GM21786 (cell line): ENCODE results near the gene CPNE7.
"Not testable (repeated sequence)": the region's sequence is repeated elsewhere in the genome, so short reads cannot be mapped to it uniquely, and the experiment has no call there.

Experiments used
- ATAC-seq: cut with Tn5 transposase; IDR thresholded peaks from one replicate; pipeline ENCODE4 v1.9.1; 2021; ENCODE audit not compliant: unreplicated experiment

CPNE7 gene

DNA sequence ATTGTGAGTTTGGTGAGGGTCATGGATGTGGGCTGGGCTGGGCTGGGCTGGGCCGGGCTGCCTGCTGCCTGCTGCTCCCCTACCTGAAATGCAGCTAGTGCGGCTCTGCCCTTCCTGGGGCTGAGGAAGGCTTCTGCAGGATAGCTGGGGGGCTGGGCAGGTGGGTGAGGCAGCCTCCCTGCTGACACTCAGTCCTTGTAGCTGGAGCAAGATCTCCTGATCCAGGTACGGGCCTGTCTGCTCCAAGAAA is 10.4 kb upstream of the CPNE7 start:
- ATAC-seq: no peak

DNA sequence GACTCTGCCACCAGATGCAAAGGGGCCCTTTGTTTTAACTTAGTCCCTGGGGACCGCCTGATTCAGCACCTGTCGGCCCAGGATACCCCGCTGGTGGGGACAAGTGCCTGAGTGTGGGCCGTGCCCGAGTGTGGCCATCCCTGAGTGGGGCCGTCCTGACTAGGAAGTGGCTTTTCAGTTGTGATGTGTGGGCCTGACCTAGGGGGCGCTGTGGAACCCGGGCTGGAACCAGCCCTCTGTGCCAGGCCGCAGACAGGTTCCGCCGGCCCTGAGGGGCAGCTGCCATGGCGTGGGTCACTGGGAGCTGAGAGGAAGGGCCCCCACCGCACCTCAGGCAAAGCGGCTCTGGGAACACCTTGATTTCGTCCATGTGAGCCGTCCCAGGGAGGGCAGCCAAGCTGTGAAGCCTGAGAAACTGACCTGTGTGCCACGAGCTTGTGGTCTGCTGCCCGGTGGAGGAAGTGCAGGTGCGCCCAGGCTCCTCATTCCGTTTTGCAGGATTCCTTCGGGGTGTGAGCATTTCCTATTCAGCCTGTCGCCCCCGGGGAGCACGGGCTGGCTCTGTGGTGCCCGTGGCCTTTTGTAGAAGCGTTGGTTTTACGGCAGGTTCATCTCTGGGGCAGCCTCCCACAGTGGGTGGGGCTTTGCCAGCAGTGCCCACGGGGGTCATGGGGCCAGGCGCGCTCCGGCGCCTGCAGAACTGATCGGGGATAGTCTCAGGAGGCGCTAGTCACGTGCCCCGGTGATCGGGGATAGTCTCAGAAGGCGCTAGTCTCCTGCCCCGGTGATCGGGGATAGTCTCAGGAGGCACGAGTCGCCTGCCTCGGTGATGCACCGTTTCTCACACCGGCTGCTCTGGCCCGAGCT is 9.8 kb upstream of the CPNE7 start:
- ATAC-seq: no peak

DNA sequence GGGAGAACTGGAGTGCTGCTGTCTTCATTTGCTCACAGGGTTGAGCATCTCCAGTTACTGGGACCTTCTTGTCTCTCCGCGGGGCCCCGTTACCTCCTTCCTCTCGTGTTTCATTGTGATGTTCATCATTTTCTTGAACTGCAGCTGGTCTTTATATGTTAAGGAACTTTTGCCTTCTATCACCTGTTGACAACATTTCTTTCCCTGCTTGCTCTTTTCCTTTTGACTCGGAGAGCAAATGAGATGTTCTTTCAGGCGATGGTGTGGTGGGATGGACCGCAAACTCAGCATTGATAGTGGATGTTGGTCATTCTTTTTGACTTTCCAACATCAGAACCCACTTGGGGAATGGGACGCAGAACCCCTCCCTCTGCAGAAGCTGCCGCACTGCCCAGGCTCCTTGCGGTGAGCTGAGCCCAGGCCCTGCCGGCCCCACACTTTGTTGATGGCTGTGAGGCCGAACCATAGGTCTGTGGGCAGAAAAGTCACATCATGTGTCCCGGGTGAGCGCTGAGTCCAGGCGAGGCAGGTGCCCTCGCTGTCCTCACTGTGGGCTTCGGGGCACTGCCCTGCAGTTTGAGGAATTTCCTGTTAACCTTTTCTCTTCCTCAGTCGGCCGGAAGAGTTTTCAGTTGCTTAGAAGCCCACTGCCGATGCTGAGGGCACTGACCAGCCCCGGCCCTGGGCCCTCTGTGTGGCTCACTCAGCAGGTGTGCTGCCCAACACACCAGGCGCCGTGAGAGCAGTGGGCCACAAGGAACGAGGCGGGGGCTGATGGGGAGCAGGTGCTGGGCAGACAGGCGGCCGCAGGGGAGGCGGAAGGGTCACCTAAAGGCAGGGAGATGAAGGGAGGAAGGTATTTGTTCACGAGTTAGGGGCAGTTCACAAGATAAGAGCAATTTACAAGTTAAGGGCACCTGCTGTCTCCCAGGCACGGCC is 7.6 kb upstream of the CPNE7 start:
- no peak for ATAC-seq

DNA sequence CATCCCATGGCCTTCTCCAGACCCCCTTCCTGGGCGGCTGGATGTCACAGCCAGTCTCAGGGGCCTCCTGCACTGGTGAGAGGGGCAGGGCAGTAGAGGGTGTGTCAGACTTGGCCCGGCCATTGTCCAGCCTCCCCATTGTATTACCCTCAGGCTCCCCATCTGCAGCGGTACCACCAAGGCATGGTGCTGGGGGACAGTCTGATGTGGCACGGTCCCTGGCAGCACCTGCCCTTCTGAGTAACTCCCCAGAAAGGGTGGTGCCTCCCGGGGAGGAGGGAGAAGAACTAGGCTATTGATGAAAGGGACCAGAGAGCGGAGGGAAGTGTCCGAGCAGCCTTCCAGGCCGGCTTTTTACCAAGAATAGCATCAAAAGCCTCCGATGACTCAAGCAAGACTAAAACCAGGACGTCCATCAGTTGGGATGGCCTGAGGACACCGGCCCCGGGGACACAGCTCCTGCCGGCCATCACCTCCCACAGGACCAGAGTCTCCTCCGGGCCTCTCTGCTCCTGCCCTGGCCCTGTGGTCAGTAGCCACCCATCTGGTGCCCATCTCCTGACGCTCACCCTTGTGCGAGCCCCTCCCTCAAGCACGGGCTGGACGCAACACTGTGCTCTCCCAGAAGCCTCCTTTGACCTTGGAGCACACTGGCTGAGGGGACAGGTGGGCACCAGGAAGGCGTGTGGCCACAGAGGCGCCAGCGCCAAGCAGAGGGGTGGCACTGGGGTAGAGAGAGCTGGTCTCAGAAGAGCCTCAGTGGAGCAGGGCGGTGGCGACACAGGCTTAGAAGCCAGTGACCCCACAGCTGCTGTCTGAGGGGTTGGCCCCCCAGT is 5.8 kb upstream of the CPNE7 start:
- no peak for ATAC-seq

DNA sequence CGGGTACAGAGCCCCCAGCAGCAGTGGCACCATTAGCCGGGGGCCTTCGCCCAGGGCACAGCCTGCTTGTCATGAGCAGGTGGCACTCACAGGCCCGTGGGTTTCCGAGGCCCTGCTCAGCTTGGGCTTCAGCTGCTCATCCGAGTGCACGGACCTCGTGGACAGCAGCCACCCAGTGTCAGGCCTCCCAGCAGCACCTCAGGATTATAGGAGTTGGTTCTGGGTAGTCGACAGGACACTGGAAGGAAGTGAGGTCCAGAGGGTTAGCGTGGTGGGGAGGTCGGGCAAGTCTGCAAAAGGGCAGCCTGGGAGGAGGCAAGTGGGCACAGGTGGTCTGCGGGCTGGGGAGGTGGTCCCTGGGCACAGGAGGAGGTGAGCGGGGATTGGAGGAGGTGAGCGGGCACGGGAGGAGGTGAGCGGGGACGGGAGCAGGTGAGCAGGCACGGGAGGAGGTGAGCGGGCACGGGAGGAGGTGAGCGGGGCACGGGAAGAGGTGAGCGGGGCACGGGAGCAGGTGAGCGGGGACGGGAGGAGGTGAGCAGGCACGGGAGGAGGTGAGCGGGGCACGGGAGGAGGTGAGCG is 5.1 kb upstream of the CPNE7 start:
- ATAC-seq: no peak

DNA sequence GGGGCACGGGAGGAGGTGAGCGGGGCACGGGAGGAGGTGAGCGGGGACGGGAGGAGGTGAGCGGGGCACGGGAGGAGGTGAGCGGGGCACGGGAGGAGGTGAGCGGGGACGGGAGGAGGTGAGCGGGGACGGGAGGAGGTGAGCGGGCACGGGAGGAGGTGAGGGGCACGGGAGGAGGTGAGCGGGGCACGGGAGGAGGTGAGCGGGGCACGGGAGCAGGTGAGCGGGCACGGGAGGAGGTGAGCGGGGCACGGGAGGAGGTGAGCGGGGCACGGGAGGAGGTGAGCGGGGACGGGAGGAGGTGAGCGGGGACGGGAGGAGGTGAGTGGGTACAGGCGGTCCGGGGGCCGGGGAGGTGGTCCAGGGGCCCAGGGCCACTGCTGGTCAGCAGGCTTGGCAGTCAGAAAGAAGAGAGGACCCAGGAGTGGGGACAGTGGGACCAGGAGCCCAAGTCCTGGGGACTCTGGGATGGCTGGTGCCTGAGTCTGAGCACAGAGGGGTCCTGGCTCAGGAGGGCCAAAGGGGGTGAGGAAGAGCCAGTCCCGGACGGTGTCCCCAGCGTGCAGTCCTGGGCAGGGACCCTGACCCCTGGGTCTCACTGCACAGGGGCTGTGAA is 4.5 kb upstream of the CPNE7 start:
- not testable (repeated sequence) for ATAC-seq

DNA sequence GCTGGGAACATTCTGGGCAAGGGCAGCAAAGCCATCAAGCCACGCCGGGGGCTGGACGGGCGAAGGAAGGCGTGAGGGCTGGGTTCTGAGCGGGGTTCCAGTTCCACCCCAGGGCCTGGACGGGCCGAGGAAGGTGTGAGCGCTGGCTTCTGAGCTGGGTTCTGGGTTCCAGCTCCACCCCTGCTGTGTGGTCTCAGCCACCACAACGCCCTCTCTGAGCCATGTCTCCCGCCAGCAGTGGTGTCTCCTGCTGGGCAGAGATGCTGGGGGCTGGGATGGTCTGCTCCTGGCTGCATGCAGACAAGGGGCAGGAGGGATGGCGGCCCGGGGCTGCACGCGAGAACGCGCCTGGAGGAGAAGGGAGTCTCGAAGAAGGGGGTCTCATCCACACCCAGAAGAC is 3.9 kb upstream of the CPNE7 start:
- no peak for ATAC-seq

DNA sequence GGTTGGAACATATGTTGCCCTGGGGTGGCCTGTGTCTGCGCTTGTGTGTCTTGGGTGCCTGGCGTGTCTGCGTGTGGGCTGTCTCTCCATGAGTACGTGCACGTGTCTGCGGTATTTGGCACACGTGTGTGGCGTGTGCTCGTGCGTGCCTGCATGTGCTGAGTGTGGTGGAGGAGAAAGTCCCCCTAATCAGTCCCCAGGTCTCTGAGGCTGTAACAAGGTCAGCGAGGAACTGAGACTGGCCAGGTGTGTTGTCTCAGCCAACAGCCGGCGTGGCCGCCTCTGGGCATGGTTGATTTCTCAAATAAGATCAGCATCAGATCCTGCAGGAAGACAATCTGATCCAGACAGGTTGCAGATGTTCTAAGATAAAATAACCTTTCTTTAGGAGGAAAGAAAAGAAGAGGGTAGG is 3.5 kb upstream of the CPNE7 start:
- ATAC-seq: no peak

DNA sequence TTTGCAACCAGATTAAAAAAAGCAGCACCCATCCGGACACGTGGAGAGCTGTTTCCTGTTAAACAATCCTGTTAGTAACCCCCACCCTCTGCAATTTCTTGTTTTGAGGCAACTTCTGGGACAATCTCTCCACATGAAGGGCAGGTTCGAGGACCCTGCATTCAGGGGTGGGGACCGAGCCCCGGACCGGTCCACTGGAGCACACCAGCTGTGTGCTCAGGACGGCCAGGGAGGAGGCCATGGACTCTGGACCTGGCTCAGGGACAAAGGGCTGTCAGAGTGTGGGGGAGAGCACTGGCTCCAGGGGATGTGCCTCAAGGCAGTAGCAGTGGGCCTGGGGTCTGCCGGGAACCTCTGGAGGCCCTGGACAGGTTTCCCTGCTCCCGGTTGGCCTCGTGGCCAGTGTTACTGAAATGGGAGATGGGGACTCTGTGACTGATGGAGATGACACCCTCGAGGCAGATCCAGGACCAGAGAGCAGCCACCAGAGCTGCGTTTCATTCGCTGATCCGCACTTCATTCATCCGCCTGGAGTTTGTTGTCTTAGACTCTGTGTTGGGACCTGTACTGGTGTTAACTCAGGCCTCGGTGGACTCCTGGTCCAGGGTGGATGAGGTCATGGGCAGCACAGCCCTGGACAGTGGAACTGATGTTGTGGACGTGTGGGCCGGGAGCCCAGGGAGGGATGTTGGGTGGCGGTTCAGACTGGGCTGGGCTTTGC is 2.9 kb upstream of the CPNE7 start:
- no peak for ATAC-seq

DNA sequence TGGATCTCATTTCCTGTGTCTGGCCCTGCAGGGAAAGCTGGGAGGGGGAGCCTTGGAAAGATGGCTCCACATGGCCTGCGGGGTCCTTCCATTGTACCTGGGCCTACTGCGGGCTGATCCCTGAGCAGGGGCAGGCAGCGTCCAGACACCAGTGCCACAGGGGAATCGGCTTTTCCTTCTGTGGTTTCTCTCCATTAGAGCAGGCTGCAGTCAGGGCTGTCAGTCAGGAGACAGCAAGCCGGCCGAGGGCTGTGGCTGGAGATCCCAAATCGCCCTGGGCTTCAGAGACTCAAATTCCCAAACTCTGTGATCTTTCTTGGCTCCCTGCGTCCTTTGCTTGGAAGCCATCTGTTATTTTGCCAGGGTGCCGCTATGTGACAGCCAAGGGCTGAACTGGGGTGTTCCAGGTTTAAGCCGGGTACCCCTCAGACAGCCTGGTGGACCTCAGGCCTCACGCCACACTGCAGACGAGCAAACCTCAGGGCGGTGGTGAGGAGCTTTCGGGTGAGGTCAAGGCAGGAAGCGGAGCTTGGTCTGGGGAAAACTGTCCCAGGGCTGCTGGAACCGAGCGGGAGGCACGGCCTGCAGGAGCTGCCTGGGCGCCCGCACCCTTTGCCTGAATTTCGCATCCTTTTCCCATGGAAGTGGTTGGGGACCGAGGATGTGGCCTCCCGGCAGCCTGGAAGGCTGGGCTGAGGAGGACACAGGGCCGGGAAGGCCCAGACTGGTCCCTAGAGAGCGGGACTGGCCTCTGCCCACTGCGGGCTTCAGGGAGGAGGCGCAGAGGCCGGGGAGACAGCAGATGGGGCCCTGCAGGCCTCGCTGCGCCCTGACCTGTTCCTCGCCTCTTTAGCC is 1.5 kb upstream of the CPNE7 start:
- ATAC-seq: no peak

DNA sequence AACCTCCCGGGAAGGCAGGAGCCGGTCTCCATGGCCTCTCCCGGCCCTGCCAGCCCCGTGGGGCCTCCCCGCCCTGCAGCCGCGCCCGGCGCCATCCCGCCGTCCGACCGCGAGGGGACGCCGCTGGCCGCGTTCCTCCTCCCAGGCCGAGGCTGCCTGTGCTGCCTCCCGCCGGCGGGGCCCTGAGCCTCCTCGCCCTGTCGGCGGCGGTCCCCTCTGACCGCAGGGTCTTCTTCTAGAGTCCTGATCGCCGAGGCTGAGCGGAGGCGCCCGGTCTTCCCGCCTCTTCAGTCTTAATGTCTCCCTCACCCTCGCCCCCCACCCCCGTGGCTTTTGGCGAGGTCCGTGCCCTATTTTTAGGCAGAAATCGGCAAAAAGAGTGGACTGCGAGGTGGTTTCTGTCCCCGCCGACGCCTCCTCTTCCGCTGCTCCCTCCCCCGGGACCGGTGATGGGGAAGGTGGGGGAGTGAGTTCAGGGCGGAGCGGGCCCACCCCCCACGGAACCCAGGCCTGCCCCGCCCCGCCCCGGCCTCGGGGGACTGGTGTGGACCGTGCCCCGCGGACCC is 794 bp upstream of the CPNE7 start:
- ATAC-seq: no peak

DNA sequence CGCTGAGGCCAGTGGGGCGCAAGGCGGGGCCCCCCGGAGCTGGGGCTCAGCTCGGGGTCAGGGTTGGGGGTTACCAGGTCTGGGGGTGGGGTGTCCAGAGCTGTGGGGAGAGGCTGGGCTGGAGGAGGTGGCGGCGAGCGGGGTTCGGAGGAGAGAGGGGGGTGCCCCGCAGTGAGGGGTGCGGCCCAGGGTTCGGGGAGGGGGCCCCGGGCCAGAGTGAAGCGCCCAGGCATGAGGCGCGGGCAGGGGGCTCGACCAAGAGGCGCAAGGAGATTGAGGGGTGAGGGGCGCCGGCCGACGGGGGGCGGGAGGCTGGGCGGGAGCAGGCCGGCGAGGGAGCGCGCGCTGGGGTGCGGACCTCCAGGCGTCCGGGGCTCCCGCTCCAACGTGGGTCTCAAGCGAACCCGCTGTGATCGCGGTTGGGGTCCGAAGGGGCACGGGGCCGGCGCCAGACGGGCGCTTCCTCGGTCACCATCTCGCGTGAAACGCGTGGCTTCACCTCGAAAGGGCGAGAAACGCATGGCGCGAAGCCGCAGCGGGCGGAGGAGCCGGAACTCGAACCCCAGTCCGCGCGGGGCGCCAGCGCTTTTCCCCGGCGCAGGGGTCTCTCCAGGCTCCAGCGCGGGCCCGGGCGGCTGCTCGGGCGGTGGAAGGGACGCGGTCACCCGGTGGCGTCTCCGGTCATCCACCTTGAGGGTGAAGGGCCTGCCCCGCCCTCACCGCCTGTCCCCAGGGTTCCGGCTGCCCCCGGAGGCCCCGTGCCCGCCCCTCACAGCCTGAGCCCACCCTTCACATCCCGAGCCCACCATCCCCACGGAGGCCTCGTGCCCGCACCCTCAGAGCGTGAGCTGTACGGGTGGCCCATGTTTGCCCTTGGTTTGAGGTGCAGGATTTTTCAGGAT is 846 bp downstream of the CPNE7 start:
- ATAC-seq: no peak

DNA sequence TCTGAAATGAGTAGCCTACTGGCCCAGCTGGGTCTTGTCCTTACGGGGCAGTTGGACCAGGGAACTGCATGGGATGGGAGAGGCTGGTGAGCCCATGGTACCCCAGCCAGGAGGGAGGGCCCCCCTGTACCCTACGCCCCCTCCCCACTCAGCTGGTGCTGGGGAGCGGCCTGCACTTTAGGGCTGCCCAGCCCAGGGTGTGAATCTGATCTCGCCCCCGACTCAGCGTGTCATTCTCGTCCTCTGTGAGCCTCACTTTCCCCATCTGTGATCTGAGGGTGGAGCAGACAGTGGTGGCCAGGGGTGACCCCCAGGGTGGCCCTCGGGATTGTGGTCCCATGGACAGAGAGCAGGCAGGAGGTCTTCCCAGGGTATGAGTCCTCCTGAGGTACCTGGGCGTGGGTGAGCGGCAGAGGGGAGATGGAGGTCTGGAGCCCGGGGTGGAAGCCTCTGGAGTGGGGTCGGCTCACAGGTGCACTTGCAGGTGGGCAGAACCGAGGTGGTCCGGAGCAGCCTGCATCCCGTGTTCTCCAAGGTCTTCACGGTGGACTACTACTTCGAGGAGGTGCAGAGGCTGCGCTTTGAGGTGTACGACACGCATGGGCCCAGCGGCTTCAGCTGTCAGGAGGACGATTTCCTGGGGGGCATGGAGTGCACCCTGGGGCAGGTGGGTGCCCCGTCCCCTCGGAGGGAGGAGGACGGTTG is 1.6 kb downstream of the CPNE7 start:
- no peak for ATAC-seq

DNA sequence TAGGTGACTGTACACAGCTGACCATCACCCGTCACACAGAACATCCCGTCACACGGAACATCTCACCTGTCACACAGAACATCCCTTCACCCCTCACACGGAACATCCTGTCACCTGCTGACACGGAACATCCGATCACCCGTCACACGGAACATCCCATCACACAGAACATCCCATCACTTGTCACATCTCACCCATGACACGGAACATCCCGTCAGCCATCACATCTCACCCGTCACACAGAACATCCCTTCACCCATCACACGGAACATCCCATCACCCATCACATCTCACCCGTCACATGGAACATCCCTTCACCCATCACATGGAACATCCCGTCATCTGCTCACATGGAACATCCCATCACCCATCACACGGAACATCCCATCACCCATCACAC is 3.8 kb downstream of the CPNE7 start:
- no peak for ATAC-seq

DNA sequence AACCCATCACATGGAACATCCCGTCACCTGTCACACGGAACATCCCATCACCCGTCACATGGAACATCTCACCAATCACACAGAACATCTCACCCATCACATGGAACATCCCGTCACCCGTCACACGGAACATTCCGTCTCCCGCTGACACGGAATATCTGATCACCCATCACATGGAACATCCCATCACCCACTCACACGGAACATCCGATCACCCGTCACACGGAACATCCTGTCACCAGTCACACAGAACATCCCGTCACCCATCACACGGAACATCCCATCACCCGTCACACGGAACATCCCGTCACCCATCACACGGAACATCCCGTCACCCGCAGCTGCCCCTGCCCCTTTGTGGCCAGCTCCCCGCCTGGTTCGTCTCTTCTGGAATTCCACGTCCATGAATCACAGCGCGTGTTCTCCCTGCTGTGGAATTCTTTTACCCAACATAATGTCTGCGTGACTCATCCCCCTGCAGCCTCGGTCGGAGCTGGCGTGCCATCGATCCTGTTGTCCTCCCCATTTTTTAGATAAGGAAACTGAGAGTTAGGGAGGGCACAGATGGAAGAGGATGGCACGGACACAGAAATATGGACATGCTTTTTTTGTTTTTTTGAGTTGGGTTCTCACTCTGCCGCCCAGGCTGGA is 5.6 kb downstream of the CPNE7 start:
- no peak for ATAC-seq

DNA sequence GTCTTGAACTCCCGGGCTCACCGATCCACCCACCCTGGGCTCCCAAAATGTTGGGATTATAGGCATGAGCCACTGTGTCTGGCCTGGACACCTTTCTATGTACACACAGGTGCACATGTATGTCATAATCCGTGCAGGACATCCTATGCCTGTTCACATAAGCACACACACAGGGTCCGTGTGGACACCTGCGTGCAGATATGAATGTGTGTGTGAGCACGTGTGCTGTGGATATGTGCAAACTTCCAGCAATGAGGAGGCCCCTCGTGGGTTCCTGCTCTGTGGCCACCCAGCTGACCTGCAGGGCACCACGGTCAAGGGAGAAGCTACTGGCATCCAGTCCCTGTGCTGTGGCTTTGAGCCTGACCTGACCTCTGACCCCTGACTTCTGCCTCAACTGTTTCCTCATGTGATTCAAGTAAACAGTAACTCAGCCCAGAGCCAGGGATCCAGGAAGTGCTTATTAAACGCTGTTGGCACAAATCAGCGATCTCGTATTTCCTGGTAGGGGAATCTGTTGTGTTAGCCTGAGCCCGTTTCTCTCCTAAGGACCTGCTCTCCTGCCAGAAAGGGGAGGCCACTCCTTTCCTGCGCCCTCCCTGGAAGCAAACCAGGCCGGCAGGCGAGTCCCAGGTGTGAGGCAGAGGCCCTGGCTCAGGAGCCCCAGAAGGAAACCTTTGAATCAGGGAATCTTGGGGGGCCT is 6.5 kb downstream of the CPNE7 start:
- ATAC-seq: no peak
